Activated CD8-positive, alpha-beta memory T cell treated with anti-CD3 and anti-CD28 coated beads, Interleukin-2, amount 10 ng/mL, durations not matched to agents 7 days and 5 days (primary cell): ENCODE data around the gene DBH. TPM values are rescaled to one million over a fixed set of nuclear protein-coding genes. Genes with fewer than 3 reads are reported as not detected.
"Not testable (repeated sequence)": the region's sequence is repeated elsewhere in the genome, so short reads cannot be mapped to it uniquely, and the experiment has no call there.

Source experiments
- ATAC-seq: fragments of 150-1000 bp; cut with Tn5 transposase; one replicate; pipeline ENCODE4 v1.10.0; 2021; ENCODE audit warnings: moderate library complexity
- CTCF ChIA-PET: fragments of 350-600 bp; sonication (Branson Sonifier 250); formaldehyde crosslinking; loops from one replicate; lab custom pipeline; 2021; ENCODE audit warnings: antibody characterized with exemption; lab: Charles Lee
- DNase-seq: peaks from one replicate; pipeline ENCODE4 v3.0.0-alpha.2; 2020
- H3K27ac Mint-ChIP-seq: one replicate; pipeline ENCODE4 v1.8.0; 2021; ENCODE audit warnings: mild to moderate bottlenecking, mixed read lengths
- H3K27me3 Mint-ChIP-seq: one replicate; pipeline ENCODE4 v1.8.0; 2021; ENCODE audit warnings: mixed read lengths
- H3K36me3 Mint-ChIP-seq: one replicate; pipeline ENCODE4 v1.8.0; 2021; ENCODE audit warnings: mild to moderate bottlenecking, mixed read lengths
- H3K4me1 Mint-ChIP-seq: one replicate; pipeline ENCODE4 v1.8.0; 2021; ENCODE audit warnings: mixed read lengths
- H3K4me3 Mint-ChIP-seq: one replicate; pipeline ENCODE4 v1.8.0; 2021; ENCODE audit warnings: mild to moderate bottlenecking, moderate library complexity, mixed read lengths
- H3K9me3 Mint-ChIP-seq: one replicate; pipeline ENCODE4 v1.8.0; 2022; ENCODE audit warnings: low read depth, mixed read lengths
- total RNA-seq, 2 experiments: library from RNA; stranded (reverse); gene quantifications; one replicate each; pipeline ENCODE4 v1.2.3, GENCODE V29; 2021

Gene DBH
- total RNA-seq, 2 experiments from 2014 or later, result not detected

GRCh38 chr9:133672503-133673257 lies 36.5 kb downstream of the DBH start:
- DNase-seq (no peak), ATAC-seq (no peak)
- Mint-ChIP-seq H3K27me3 (no peaks in the 10 kb centered on the region), H3K27ac (no peak overlapping the region), H3K4me3 (no peak overlapping the region), H3K36me3 (no peaks in the 10 kb centered on the region), H3K4me1 (peaks cover 23% of the 10 kb centered on the region), H3K9me3 (no peaks in the 10 kb centered on the region)
- CTCF ChIA-PET, result interaction anchor here (0.9 kb wide), 1 partner anchor 40 kb away, joined by 3 read pairs; no protein-coding TSS in a partner anchor

DNA sequence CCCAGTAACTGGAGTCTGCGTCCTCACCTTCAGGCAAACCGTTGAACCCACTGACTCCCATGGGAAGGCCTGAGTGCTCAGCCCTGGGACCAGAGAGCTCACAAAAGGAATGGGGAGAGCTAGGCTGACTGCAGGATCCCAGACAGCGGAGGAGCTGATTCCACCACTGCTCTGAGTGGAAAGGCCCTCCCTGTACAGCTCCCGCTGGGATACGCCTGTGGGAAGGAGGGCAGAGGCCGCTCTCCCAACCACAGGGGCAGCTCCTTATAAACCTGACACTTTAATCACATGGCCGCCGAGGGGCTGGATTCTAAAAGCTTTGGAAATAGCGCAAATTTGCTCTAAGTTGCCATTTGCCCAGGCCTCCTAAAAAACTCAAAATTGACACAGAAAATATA lies 37.1 kb downstream of the DBH start:
- Mint-ChIP-seq H3K4me1 (peaks cover 28% of the 10 kb centered on the region), H3K27me3 (no peaks in the 10 kb centered on the region), H3K36me3 (no peaks in the 10 kb centered on the region), H3K27ac (no peak overlapping the region), H3K9me3 (no peaks in the 10 kb centered on the region), H3K4me3 (no peak overlapping the region)
- DNase-seq (no peak), ATAC-seq (no peak)
- CTCF ChIA-PET, result interaction anchor here (0.9 kb wide), 1 partner anchor 39 kb away, joined by 3 read pairs; no protein-coding TSS in a partner anchor

DNA sequence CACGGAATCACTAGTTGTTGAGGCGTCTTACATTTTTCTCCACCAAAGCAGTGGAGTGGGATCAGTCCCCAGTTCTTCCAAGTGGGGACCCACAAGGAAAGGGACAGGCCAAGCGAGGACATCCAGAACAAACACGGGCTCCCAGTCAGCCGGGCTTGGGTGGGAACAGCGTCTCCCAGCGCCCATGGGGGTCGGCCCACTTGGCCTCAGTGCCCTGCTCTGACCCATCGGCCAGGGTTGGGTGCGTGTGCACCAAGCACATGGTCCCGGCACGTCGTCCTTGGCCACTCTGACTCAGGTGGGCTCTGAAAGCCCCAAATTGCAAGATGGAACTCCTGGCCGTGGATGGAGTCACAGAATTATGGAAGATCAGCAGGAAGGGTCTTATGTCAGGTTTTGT lies 37.9 kb downstream of the DBH start:
- Mint-ChIP-seq H3K9me3 (no peaks in the 10 kb centered on the region), H3K4me3 (no peak overlapping the region), H3K27ac (no peak overlapping the region), H3K36me3 (no peaks in the 10 kb centered on the region), H3K4me1 (peaks cover 32% of the 10 kb centered on the region), H3K27me3 (no peaks in the 10 kb centered on the region)
- CTCF ChIA-PET, result no interaction called here
- DNase-seq (no peak), ATAC-seq (no peak)

GRCh38 chr9:133675796-133676195 lies 39.6 kb downstream of the DBH start:
- CTCF ChIA-PET, result interaction anchor here (1.9 kb wide), 1 partner anchor 40 kb away, joined by 4 read pairs; no protein-coding TSS in a partner anchor
- ATAC-seq, H3K36me3 Mint-ChIP-seq, DNase-seq, H3K4me3 Mint-ChIP-seq, H3K27ac Mint-ChIP-seq, H3K27me3 Mint-ChIP-seq, H3K9me3 Mint-ChIP-seq: not testable (repeated sequence)
- peaks cover 32% of the 10 kb centered on the region for H3K4me1 Mint-ChIP-seq

GRCh38 chr9:133676450-133676849 lies 40.3 kb downstream of the DBH start:
- no peak for DNase-seq
- Mint-ChIP-seq H3K36me3 (no peaks in the 10 kb centered on the region), H3K9me3 (no peaks in the 10 kb centered on the region), H3K27ac (peak overlapping the region; percentile 89), H3K4me3 (no peak overlapping the region), H3K4me1 (peaks cover 32% of the 10 kb centered on the region), H3K27me3 (no peaks in the 10 kb centered on the region)
- no peak for ATAC-seq
- CTCF ChIA-PET, result interaction anchor here (1.0 to 1.9 kb wide), 5 partner anchors 19 to 318 kb away, joined by 3 to 4 read pairs (median 4); no protein-coding TSS in a partner anchor

DNA sequence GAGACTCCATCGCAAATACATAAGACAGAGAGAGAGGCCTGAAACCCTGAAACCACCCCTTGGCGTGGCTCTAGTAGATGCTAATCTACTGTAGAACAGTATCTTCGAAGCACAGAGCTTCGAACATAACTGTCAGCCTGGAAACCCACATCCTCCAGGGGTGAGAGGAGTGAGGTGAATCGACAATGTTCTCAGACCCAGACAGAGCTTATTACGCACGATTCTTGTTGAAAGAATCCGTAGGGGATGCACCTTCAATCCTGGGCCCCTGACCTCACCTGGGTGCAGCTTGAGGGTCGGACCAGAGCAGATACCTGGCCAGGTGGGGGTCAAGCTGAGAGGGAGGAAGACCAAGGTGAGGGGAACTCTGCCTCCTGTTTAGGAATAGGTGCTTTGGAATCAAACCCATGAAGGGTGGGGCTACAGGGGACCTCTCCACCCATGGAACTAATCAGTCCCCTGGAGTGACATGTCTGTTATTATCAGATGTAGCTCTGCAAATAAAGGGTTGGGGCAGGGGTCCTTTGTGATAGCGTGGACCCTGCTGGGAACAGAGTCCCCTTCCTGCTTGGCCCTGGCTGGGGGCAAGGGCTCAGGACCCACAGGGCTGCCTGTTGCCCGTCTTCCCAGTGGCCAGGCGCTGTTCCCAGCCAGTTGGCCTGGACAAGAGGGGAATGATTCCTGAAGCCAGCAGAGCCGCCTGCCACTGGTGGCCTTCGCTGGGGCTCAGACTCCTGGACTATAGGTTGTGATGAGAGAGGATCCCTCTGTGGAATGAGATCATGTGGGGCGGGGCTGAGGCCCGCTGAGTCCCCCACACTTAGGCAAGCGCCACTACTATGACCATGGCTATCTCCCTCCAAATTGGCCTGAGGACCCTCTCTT lies 41.2 kb downstream of the DBH start:
- Mint-ChIP-seq H3K4me3 (no peak overlapping the region), H3K9me3 (no peaks in the 10 kb centered on the region), H3K27me3 (no peaks in the 10 kb centered on the region), H3K27ac (peak overlapping the region; percentile 89), H3K4me1 (peaks cover 38% of the 10 kb centered on the region), H3K36me3 (no peaks in the 10 kb centered on the region)
- peak; percentile 90 for DNase-seq
- ATAC-seq, result peak; percentile 99
- CTCF ChIA-PET, result interaction anchor here (1.0 to 1.9 kb wide), 5 partner anchors 20 to 317 kb away, joined by 3 to 4 read pairs (median 4); no protein-coding TSS in a partner anchor

DNA sequence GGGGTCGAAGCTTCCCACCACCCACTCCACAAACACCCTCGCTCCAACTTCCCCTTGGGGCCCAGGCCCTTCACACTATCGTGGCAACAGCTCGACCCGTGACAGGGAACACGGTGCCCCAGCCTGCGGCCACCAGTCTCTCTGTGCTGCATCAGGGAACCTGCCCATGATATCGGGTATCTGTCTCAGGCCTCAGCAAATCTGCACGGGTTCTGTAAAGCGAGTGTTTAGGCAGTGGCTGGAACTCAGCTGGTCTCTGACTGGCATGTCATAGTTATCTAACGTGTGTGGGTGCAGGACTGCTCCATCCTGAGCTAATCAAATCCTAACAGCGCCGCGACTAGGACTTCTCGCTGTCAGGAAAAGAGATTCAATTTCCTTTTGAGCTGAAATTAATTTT lies 42.9 kb downstream of the DBH start:
- no peaks in the 10 kb centered on the region for H3K36me3 Mint-ChIP-seq
- ATAC-seq, result no peak
- no peaks in the 10 kb centered on the region for H3K9me3 Mint-ChIP-seq
- H3K27ac Mint-ChIP-seq, result peak overlapping the region; percentile 25
- no peak for DNase-seq
- H3K4me3 Mint-ChIP-seq, result no peak overlapping the region
- peaks cover 53% of the 10 kb centered on the region for H3K4me1 Mint-ChIP-seq
- no peaks in the 10 kb centered on the region for H3K27me3 Mint-ChIP-seq
- CTCF ChIA-PET, result no interaction called here

DNA sequence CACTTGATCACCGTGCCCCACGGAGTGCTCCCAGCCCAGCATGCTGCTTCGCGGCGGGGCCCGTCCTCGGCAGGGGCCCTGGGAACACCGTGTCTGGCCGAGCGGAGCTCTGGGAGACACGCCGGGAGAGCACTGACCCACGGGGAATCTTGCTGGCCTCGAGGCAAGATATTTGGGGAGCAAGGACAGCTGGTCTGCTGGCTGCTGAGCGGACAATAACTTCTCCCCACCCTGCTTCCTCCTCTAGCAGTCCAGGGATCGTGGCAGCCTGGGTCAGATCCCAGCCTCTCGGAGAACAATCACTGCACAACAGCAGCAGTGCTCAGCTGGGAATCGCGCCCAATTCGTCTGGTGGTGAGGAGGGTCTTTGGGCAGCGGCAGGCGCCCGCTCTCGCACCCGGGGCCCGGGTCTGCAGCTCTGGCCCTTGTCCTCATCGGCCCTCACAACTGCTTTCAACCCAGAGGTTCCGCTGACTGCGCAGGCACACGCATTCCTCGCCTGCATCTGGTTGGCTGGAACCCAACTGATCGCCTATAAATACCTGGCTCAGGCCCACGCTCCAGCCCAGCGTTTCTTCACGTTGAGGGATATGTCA lies 43.4 kb downstream of the DBH start:
- Mint-ChIP-seq H3K27ac (no peak overlapping the region), H3K9me3 (no peaks in the 10 kb centered on the region), H3K4me3 (no peak overlapping the region), H3K27me3 (no peaks in the 10 kb centered on the region), H3K4me1 (peaks cover 58% of the 10 kb centered on the region), H3K36me3 (no peaks in the 10 kb centered on the region)
- DNase-seq (no peak), ATAC-seq (no peak)
- CTCF ChIA-PET, result interaction anchor here (1.4 kb wide), 1 partner anchor 11 kb away, joined by 3 read pairs; no protein-coding TSS in a partner anchor

DNA sequence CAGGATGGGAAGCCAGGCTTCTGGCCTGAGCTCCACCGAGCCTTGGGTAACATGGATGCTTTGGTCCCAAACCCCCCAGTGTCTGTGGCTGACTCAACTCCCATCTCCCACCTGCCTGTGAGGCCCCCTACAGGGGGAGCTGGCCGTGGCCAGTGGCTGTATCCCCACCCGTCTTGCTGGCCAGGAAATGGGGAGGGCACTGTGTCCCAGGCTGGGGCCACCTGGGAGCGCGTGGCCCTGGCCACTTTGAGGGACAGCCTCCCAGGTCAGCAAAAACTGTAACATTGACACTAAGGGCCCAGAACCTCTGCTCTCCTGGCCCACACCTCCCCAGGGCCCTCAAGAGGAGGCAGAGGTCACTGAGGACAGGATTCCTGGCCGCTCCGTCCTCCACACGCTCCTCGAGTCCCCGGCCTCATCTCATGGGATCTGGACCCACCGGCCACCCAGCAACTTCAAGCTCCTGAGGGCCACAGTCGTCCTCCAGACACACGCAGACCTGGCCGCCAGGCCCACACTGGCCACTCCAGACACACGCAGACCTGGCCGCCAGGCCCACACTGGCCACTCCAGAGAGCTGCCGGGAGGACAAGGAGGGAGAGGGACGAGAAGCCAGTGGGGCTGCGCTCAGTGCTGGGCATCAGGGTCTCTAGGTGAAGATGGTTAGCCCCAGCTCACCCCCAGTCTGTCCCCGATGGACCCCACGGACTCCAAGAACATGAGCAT lies 44.2 kb downstream of the DBH start:
- Mint-ChIP-seq H3K4me3 (no peak overlapping the region), H3K27ac (no peak overlapping the region), H3K27me3 (no peaks in the 10 kb centered on the region), H3K9me3 (no peaks in the 10 kb centered on the region), H3K4me1 (peaks cover 59% of the 10 kb centered on the region), H3K36me3 (no peaks in the 10 kb centered on the region)
- CTCF ChIA-PET, result interaction anchor here (1.4 kb wide), 1 partner anchor 11 kb away, joined by 3 read pairs; no protein-coding TSS in a partner anchor
- no peak for DNase-seq
- ATAC-seq, result no peak

DNA sequence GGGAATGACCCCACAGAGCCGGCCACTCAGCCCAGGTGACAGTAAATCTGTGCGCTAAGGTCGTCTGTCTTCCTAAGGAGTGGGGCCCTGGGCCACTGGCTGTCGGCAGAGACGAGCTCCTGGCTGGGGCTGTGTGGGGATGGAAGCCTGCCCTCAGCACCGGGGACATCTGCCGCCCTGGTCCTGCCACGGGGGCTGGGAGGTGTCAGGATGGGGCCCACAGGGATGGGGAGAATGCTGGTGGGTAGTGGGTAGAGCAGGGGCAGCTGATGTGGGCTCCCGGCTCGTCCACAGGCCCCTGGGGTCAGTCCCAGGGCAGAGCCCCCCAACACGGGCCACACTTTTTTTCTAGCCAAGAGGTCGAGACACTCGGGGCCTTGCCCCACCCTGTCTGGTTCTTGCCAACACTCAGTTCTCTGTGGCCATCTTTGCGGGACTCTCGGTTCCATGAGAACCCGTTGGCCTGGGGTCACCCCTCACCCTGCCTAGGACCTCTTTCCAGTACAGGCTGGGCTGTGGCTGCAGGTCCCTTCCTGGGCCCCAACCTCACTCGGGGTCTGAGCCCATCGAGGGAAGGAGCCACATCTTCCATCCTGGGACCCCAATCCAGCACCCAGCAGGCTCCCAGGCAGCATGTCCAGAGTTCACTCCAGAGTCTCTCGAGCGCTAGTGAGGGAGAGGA lies 45.0 kb downstream of the DBH start:
- Mint-ChIP-seq H3K4me3 (no peak overlapping the region), H3K9me3 (no peaks in the 10 kb centered on the region), H3K27ac (no peak overlapping the region), H3K4me1 (peaks cover 53% of the 10 kb centered on the region), H3K27me3 (no peaks in the 10 kb centered on the region), H3K36me3 (no peaks in the 10 kb centered on the region)
- DNase-seq, result no peak
- no peak for ATAC-seq
- CTCF ChIA-PET, result interaction anchor here (1.4 kb wide), 1 partner anchor 10 kb away, joined by 3 read pairs; no protein-coding TSS in a partner anchor

DNA sequence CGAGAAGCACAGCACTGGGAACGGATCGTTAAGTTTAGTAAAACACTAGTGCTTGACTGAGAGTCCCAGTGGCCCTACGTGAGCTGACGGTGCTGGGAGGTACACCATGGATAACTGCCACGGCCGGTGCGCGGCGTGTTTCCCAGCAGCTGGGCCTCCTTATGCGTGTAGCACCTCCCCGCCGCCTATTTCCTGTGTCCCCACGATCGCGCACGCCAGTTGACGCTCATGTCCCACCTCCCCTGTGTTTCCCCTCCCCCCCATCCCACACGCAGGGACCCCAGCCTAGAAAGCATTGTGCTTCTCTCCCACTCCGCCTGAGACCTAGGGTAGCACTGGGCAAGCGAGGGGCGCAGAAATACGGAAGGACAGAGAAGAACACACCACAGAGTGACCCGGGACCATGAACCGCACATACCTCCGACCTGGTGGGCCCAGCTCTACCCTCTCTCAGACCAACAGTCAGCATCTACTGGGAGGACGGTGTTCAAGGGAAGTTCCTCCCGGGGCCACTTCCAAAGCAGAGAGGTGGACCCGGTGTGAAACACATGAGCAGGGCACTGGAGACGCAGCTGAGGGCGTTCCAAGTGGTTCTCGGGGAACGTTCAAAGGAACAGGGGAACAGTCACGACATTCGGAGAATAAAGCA lies 45.6 kb downstream of the DBH start:
- CTCF ChIA-PET, result no interaction called here
- peaks cover 47% of the 10 kb centered on the region for H3K4me1 Mint-ChIP-seq
- no peak for ATAC-seq
- no peaks in the 10 kb centered on the region for H3K9me3 Mint-ChIP-seq
- no peak overlapping the region for H3K4me3 Mint-ChIP-seq
- no peak for DNase-seq
- no peaks in the 10 kb centered on the region for H3K27me3 Mint-ChIP-seq
- H3K27ac Mint-ChIP-seq, result no peak overlapping the region
- no peaks in the 10 kb centered on the region for H3K36me3 Mint-ChIP-seq
